ENCODE data around the gene ORM1.

ORM1 gene

GRCh38 chr9:114344188-114344566, 21.3 kb downstream of the ORM1 start:
- DNase-seq (ENCODE audit: low read depth in 2 of 2): no peak
- H3K4me3 ChIP-seq (replicated peaks in 1 of 2; ENCODE audit: low read depth in 2 of 2, low read length in 2 of 2): no peak overlapping the region
- TF ChIP-seq, protein P1, sequence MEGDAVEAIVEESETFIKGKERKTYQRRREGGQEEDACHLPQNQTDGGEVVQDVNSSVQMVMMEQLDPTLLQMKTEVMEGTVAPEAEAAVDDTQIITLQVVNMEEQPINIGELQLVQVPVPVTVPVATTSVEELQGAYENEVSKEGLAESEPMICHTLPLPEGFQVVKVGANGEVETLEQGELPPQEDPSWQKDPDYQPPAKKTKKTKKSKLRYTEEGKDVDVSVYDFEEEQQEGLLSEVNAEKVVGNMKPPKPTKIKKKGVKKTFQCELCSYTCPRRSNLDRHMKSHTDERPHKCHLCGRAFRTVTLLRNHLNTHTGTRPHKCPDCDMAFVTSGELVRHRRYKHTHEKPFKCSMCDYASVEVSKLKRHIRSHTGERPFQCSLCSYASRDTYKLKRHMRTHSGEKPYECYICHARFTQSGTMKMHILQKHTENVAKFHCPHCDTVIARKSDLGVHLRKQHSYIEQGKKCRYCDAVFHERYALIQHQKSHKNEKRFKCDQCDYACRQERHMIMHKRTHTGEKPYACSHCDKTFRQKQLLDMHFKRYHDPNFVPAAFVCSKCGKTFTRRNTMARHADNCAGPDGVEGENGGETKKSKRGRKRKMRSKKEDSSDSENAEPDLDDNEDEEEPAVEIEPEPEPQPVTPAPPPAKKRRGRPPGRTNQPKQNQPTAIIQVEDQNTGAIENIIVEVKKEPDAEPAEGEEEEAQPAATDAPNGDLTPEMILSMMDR (IDR thresholded peaks at IDR 0.05; ENCODE audit: low read depth, low read length): no peak

GRCh38 chr9:114344692-114345091, 21.8 kb downstream of the ORM1 start:
- DNase-seq (ENCODE audit: low read depth in 2 of 2): no peak
- TF ChIP-seq, protein P1 (IDR thresholded peaks at IDR 0.05; ENCODE audit: low read depth, low read length): no peak
- H3K4me3 ChIP-seq (replicated peaks in 1 of 2; ENCODE audit: low read depth in 2 of 2, low read length in 2 of 2): no peak overlapping the region

DNA sequence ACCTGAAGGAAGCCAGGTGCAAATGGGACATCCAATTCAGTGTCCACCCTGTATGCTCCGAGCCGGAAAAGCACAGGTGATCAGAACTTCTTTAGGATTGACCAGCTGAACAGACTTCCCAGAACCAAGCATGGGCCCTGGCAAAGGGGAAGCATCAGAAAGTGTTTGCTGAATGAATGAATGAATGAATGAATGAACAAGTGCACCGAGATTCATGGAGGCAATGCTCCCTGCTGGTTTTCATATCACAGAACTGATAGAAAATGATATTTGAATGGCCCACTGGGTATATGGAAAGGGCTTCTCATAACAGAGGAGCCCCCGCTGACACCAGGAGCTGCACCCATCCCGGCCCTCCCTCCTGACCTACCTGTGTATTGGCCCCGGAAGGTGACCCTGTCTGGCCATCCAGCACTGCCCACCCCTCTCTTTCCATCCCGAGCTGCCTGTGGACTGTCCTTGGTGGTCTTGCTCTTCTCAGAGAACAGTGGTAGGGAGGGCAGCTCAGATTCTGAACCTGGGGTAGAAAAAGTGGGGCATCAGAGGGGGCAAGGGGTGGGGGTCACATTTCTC, 22.7 kb downstream of the ORM1 start:
- TF ChIP-seq, protein P1 (IDR thresholded peaks at IDR 0.05; ENCODE audit: low read depth, low read length): no peak
- DNase-seq (ENCODE audit: low read depth in 2 of 2): no peak
- no peak overlapping the region for H3K4me3 ChIP-seq (replicated peaks in 1 of 2; ENCODE audit: low read depth in 2 of 2, low read length in 2 of 2)

DNA sequence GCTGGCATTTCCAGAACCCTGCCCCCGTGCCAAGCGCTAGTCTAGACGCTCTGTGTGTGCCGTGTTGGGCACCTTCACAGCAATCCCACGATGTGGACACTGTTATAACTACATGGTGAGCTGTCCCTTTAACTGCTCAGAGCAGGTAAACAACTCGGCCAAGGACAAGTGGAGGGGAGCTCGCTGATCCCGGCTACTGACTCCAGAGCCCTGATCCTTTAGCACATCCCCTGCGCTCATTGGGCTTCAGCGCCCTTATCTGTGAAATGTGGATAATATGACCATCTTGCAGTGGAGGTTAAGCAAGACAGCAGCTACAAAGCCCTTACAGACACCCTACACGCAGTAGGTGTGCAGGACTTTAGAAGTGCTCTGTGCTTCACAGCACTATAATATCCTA, 23.2 kb downstream of the ORM1 start:
- no peak overlapping the region for H3K4me3 ChIP-seq (replicated peaks in 1 of 2; ENCODE audit: low read depth in 2 of 2, low read length in 2 of 2)
- TF ChIP-seq, protein P1 (IDR thresholded peaks at IDR 0.05; ENCODE audit: low read depth, low read length): no peak

GRCh38 chr9:114347675-114348074, 24.8 kb downstream of the ORM1 start:
- no peak overlapping the region for H3K4me3 ChIP-seq (replicated peaks in 1 of 2; ENCODE audit: low read depth in 2 of 2, low read length in 2 of 2)
- TF ChIP-seq, protein P1 (IDR thresholded peaks at IDR 0.05; ENCODE audit: low read depth, low read length): no peak
- no peak for DNase-seq (ENCODE audit: low read depth in 2 of 2)

More for the DNA sequence above, 23.2 kb downstream of the ORM1 start:
- DNase-seq (ENCODE audit: low read depth in 2 of 2): no peak

DNA sequence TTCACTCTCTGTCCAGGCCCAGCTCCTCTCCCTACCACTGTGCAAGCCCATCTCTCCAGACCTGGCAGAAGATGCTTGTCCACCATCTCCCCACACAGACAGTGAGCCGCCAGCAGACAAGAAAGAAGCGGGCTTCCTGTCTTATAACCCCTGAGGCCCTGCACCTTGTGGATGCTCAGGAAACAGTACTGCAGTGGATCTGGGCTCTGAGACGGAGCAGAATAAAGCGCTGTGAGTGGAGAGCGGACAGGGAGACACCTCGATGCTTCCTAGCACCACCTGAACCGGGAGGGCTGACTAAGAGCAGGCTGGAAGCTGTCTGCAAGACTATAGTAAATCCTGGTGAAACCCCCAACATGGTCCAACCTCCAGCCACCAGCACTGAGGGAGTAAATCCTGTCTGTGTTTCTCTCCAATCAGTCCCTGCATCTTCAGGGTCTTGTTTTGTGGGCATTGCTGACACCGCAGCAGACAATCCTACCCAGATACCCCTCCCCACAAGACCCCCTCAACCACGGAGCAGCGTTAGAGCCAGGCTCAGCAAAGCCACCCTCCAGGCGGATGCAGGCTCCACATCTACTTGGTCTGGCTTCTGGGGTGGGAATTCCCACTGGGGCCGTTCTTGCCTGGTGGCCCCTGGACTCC, 25.5 kb downstream of the ORM1 start:
- DNase-seq (ENCODE audit: low read depth in 2 of 2): no peak
- TF ChIP-seq, protein P1 (IDR thresholded peaks at IDR 0.05; ENCODE audit: low read depth, low read length): no peak
- H3K4me3 ChIP-seq (replicated peaks in 1 of 2; ENCODE audit: low read depth in 2 of 2, low read length in 2 of 2): no peak overlapping the region

Measured in cardiac fibroblast (primary cell).